SU-DHL-6 (cell line): ENCODE measurements around the gene TAS2R1.

Experiments
- H2AFZ ChIP-seq: fragments of 200-600 bp; sonication (generic); 2 replicates; pipeline ENCODE4 v1.6.1; 2014; ENCODE audit warnings: low read depth, mild to moderate bottlenecking, moderate library complexity, mixed read lengths, antibody characterized with exemption, low read length; ENCODE audit not compliant: severe bottlenecking
- H3F3A ChIP-seq: fragments of 200-600 bp; shearing (Covaris generic); 2 replicates; pipeline ENCODE4 v1.6.0; 2016; ENCODE audit warnings: antibody characterized with exemption, mild to moderate bottlenecking; ENCODE audit not compliant: insufficient read depth
- H3K27ac ChIP-seq: fragments of 200-600 bp; sonication (generic); 2 replicates; pipeline ENCODE4 v1.5.1; 2016; ENCODE audit warnings: low read depth, mild to moderate bottlenecking, low read length, moderate library complexity, mixed read lengths
- H3K27me3 ChIP-seq: fragments of 200-600 bp; sonication (generic), shearing (Covaris generic); 2 replicates; pipeline ENCODE4 v1.6.0; 2014; ENCODE audit warnings: mild to moderate bottlenecking, low read length
- H3K36me3 ChIP-seq: fragments of 200-600 bp; sonication (generic); 2 replicates; pipeline ENCODE4 v1.6.1; 2014; ENCODE audit warnings: mild to moderate bottlenecking, low read length, mixed read lengths
- H3K4me2 ChIP-seq: fragments of 300-600, 200-600 bp; shearing (Covaris generic), sonication (generic); 2 replicates; pipeline ENCODE4 v1.6.0; 2014; ENCODE audit warnings: low read length, low read depth, mild to moderate bottlenecking; ENCODE audit not compliant: poor library complexity, severe bottlenecking
- H3K4me3 ChIP-seq: fragments of 200-600 bp; sonication (generic); 2 replicates; pipeline ENCODE4 v1.5.1; 2014; ENCODE audit warnings: antibody characterized with exemption, low read length, mild to moderate bottlenecking, mixed read lengths; ENCODE audit not compliant: insufficient read depth, poor library complexity, severe bottlenecking
- H3K79me2 ChIP-seq: fragments of 200-600 bp; sonication (generic); 2 replicates; pipeline ENCODE4 v1.6.1; 2014; ENCODE audit warnings: mild to moderate bottlenecking, low read length, moderate library complexity; ENCODE audit not compliant: insufficient read depth
- H3K9ac ChIP-seq: fragments of 200-600 bp; sonication (generic); 2 replicates; pipeline ENCODE4 v1.7.0; 2014; ENCODE audit warnings: mild to moderate bottlenecking, low read length
- H3K9me2 ChIP-seq: fragments of 200-600 bp; sonication (generic); replicated peaks from 2 replicates; pipeline ENCODE4 v1.6.1; 2014; ENCODE audit warnings: low read length; ENCODE audit not compliant: insufficient read depth
- H3K9me3 ChIP-seq: fragments of 200-600 bp; sonication (generic); 2 replicates; pipeline ENCODE4 v1.6.1; 2014; ENCODE audit warnings: low read length, mixed read lengths; ENCODE audit not compliant: insufficient read depth
- H4K20me1 ChIP-seq: fragments of 200-600 bp; sonication (generic); 2 replicates; pipeline ENCODE4 v1.6.1; 2014; ENCODE audit warnings: low read depth, mild to moderate bottlenecking, antibody characterized with exemption, low read length, moderate library complexity, mixed read lengths
- CTCF ChIP-seq: fragments of 200-600 bp; sonication (generic); IDR thresholded peaks from one replicate; pipeline ENCODE4 v1.5.1; 2017; ENCODE audit warnings: antibody characterized with exemption, mild to moderate bottlenecking, low read length, moderate library complexity; ENCODE audit not compliant: insufficient read depth, poor library complexity, severe bottlenecking
- EZH2phosphoT487 ChIP-seq: fragments of 200-600 bp; sonication (generic), shearing (Covaris generic); conservative IDR thresholded peaks from 2 replicates; pipeline ENCODE4 v1.6.1; 2018; ENCODE audit warnings: mild to moderate bottlenecking, antibody characterized with exemption, low read length, moderate library complexity, mixed read lengths

Gene TAS2R1

GRCh38 chr5:9663891-9664290 lies 33.7 kb upstream of the TAS2R1 start:
- TF ChIP-seq EZH2phosphoT487 (no peak), CTCF (no peak)
- Histone ChIP-seq H3K9me3 (no peaks in the 10 kb centered on the region), H3F3A (no peaks in the 10 kb centered on the region), H2AFZ (no peak overlapping the region), H3K9me2 (no peaks in the 10 kb centered on the region), H3K4me3 (no peak overlapping the region), H3K36me3 (no peaks in the 10 kb centered on the region), H3K79me2 (no peaks in the 10 kb centered on the region), H4K20me1 (no peaks in the 10 kb centered on the region), H3K27me3 (no peaks in the 10 kb centered on the region), H3K27ac (no peak overlapping the region), H3K9ac (no peak overlapping the region), H3K4me2 (no peak overlapping the region)

GRCh38 chr5:9661316-9662015 lies 31.3 kb upstream of the TAS2R1 start:
- Histone ChIP-seq H3F3A (no peaks in the 10 kb centered on the region), H3K36me3 (no peaks in the 10 kb centered on the region), H3K4me2 (no peak overlapping the region), H3K4me3 (no peak overlapping the region), H3K27me3 (no peaks in the 10 kb centered on the region), H3K79me2 (no peaks in the 10 kb centered on the region), H2AFZ (no peak overlapping the region), H3K9me3 (no peaks in the 10 kb centered on the region), H3K9me2 (no peaks in the 10 kb centered on the region), H3K27ac (no peak overlapping the region), H4K20me1 (no peaks in the 10 kb centered on the region), H3K9ac (no peak overlapping the region)
- TF ChIP-seq CTCF (no peak), EZH2phosphoT487 (no peak)

GRCh38 chr5:9658706-9659105 lies 28.6 kb upstream of the TAS2R1 start:
- no peak overlapping the region for H3K9ac ChIP-seq
- H3K27me3 ChIP-seq = no peaks in the 10 kb centered on the region
- no peaks in the 10 kb centered on the region for H3K36me3 ChIP-seq
- H3K9me2 ChIP-seq = no peaks in the 10 kb centered on the region
- H3K4me2 ChIP-seq = no peak overlapping the region
- no peaks in the 10 kb centered on the region for H3K79me2 ChIP-seq
- H4K20me1 ChIP-seq = no peaks in the 10 kb centered on the region
- H3K4me3 ChIP-seq = no peak overlapping the region
- TF ChIP-seq EZH2phosphoT487 (no peak), CTCF (no peak)
- no peaks in the 10 kb centered on the region for H3K9me3 ChIP-seq
- H3F3A ChIP-seq = no peaks in the 10 kb centered on the region
- H2AFZ ChIP-seq = no peak overlapping the region
- no peak overlapping the region for H3K27ac ChIP-seq
